Stimulated activated naive CD8-positive, alpha-beta T cell treated with anti-CD3 and anti-CD28 coated beads, Interleukin-15, Interleukin-2, amounts not matched to agents 100 ng/mL and 50 ng/mL, for 24 hours (primary cell): ENCODE results near the gene ZFAND2A.

ENCODE experiments used
- H3K27ac Mint-ChIP-seq: one replicate; pipeline ENCODE4 v1.8.0; 2021; ENCODE audit warnings: mild to moderate bottlenecking, mixed read lengths
- H3K27me3 Mint-ChIP-seq: one replicate; pipeline ENCODE4 v1.8.0; 2021; ENCODE audit warnings: mixed read lengths
- H3K36me3 Mint-ChIP-seq: one replicate; pipeline ENCODE4 v1.8.0; 2021; ENCODE audit warnings: low read depth, mixed read lengths
- H3K4me1 Mint-ChIP-seq: one replicate; pipeline ENCODE4 v1.8.0; 2021; ENCODE audit warnings: low read depth, mixed read lengths
- H3K4me3 Mint-ChIP-seq: one replicate; pipeline ENCODE4 v1.8.0; 2021; ENCODE audit warnings: mild to moderate bottlenecking, mixed read lengths
- H3K9me3 Mint-ChIP-seq: one replicate; pipeline ENCODE4 v1.8.0; 2021; ENCODE audit warnings: mixed read lengths

Gene ZFAND2A

GRCh38 chr7:1114505-1114904 is 45.5 kb downstream of the ZFAND2A start:
- H3K27me3 Mint-ChIP-seq, result no peaks in the 10 kb centered on the region
- H3K4me1 Mint-ChIP-seq, result peaks cover 11% of the 10 kb centered on the region
- no peak overlapping the region for H3K27ac Mint-ChIP-seq
- H3K4me3 Mint-ChIP-seq, result no peak overlapping the region
- peaks cover 4% of the 10 kb centered on the region for H3K9me3 Mint-ChIP-seq
- peaks cover 7% of the 10 kb centered on the region for H3K36me3 Mint-ChIP-seq

- Mint-ChIP-seq H3K36me3 (peaks cover 7% of the 10 kb centered on the region), H3K27ac (no peak overlapping the region), H3K4me3 (no peak overlapping the region), H3K9me3 (peaks cover 4% of the 10 kb centered on the region), H3K4me1 (peaks cover 7% of the 10 kb centered on the region), H3K27me3 (no peaks in the 10 kb centered on the region)
These were observed 45.9 kb downstream of the ZFAND2A start for GRCh38 chr7:1114088-1114487.

GRCh38 chr7:1113548-1113885 is 46.5 kb downstream of the ZFAND2A start:
- H3K9me3 Mint-ChIP-seq, result peaks cover 4% of the 10 kb centered on the region
- H3K27ac Mint-ChIP-seq, result no peak overlapping the region
- H3K4me1 Mint-ChIP-seq, result peaks cover 5% of the 10 kb centered on the region
- no peak overlapping the region for H3K4me3 Mint-ChIP-seq
- H3K27me3 Mint-ChIP-seq, result no peaks in the 10 kb centered on the region
- H3K36me3 Mint-ChIP-seq, result peaks cover 7% of the 10 kb centered on the region

- Mint-ChIP-seq H3K9me3 (peaks cover 4% of the 10 kb centered on the region), H3K27me3 (no peaks in the 10 kb centered on the region), H3K36me3 (peaks cover 7% of the 10 kb centered on the region), H3K4me1 (peaks cover 4% of the 10 kb centered on the region), H3K27ac (no peak overlapping the region), H3K4me3 (no peak overlapping the region)
These were observed 47.1 kb downstream of the ZFAND2A start for GRCh38 chr7:1112625-1113547.

- H3K4me1 Mint-ChIP-seq, result no peaks in the 10 kb centered on the region
These were observed 47.9 kb downstream of the ZFAND2A start for GRCh38 chr7:1112109-1112508.

GRCh38 chr7:1111156-1111555 is 48.8 kb downstream of the ZFAND2A start:
- Mint-ChIP-seq H3K36me3 (no peaks in the 10 kb centered on the region), H3K27me3 (no peaks in the 10 kb centered on the region), H3K4me1 (no peaks in the 10 kb centered on the region), H3K4me3 (no peak overlapping the region), H3K27ac (no peak overlapping the region), H3K9me3 (no peaks in the 10 kb centered on the region)

More at GRCh38 chr7:1112109-1112508, 47.9 kb downstream of the ZFAND2A start:
- no peak overlapping the region for H3K4me3 Mint-ChIP-seq
- H3K27ac Mint-ChIP-seq, result no peak overlapping the region
- no peaks in the 10 kb centered on the region for H3K27me3 Mint-ChIP-seq
- H3K9me3 Mint-ChIP-seq, result no peaks in the 10 kb centered on the region
- H3K36me3 Mint-ChIP-seq, result no peaks in the 10 kb centered on the region

- no peaks in the 10 kb centered on the region for H3K27me3 Mint-ChIP-seq
- no peaks in the 10 kb centered on the region for H3K9me3 Mint-ChIP-seq
- no peak overlapping the region for H3K27ac Mint-ChIP-seq
- H3K36me3 Mint-ChIP-seq, result no peaks in the 10 kb centered on the region
- no peak overlapping the region for H3K4me3 Mint-ChIP-seq
- peaks cover 3% of the 10 kb centered on the region for H3K4me1 Mint-ChIP-seq
These were observed 49.6 kb downstream of the ZFAND2A start for GRCh38 chr7:1110358-1110757.

- Mint-ChIP-seq H3K36me3 (no peaks in the 10 kb centered on the region), H3K27ac (no peak overlapping the region), H3K27me3 (no peaks in the 10 kb centered on the region), H3K4me1 (peaks cover 8% of the 10 kb centered on the region), H3K4me3 (no peak overlapping the region), H3K9me3 (no peaks in the 10 kb centered on the region)
These were observed 50.2 kb downstream of the ZFAND2A start for GRCh38 chr7:1109581-1110310.

- no peaks in the 10 kb centered on the region for H3K36me3 Mint-ChIP-seq
- no peak overlapping the region for H3K4me3 Mint-ChIP-seq
- peaks cover 13% of the 10 kb centered on the region for H3K4me1 Mint-ChIP-seq
- no peaks in the 10 kb centered on the region for H3K27me3 Mint-ChIP-seq
- no peak overlapping the region for H3K27ac Mint-ChIP-seq
- no peaks in the 10 kb centered on the region for H3K9me3 Mint-ChIP-seq
These were observed 51.6 kb downstream of the ZFAND2A start for GRCh38 chr7:1108264-1108920.

- Mint-ChIP-seq H3K9me3 (no peaks in the 10 kb centered on the region), H3K27ac (no peak overlapping the region), H3K27me3 (no peaks in the 10 kb centered on the region), H3K4me1 (peaks cover 25% of the 10 kb centered on the region), H3K4me3 (no peak overlapping the region), H3K36me3 (no peaks in the 10 kb centered on the region)
These were observed 53.1 kb downstream of the ZFAND2A start for GRCh38 chr7:1106793-1107421.

- Mint-ChIP-seq H3K9me3 (no peaks in the 10 kb centered on the region), H3K27ac (no peak overlapping the region), H3K36me3 (no peaks in the 10 kb centered on the region), H3K27me3 (no peaks in the 10 kb centered on the region), H3K4me3 (no peak overlapping the region), H3K4me1 (peaks cover 25% of the 10 kb centered on the region)
These were observed 53.8 kb downstream of the ZFAND2A start for GRCh38 chr7:1106063-1106792.

- Mint-ChIP-seq H3K9me3 (no peaks in the 10 kb centered on the region), H3K36me3 (no peaks in the 10 kb centered on the region), H3K27me3 (no peaks in the 10 kb centered on the region), H3K4me1 (peaks cover 25% of the 10 kb centered on the region), H3K4me3 (no peak overlapping the region), H3K27ac (no peak overlapping the region)
These were observed 54.8 kb downstream of the ZFAND2A start for GRCh38 chr7:1105189-1105588.

GRCh38 chr7:1104516-1105179 is 55.3 kb downstream of the ZFAND2A start:
- no peak overlapping the region for H3K27ac Mint-ChIP-seq
- no peaks in the 10 kb centered on the region for H3K36me3 Mint-ChIP-seq
- peaks cover 25% of the 10 kb centered on the region for H3K4me1 Mint-ChIP-seq
- no peaks in the 10 kb centered on the region for H3K9me3 Mint-ChIP-seq
- H3K27me3 Mint-ChIP-seq, result no peaks in the 10 kb centered on the region
- H3K4me3 Mint-ChIP-seq, result no peak overlapping the region
